ENCODE data around the gene ETV6.
A peak's percentile ranks its signal among the peaks of the same experiment; 100 is the strongest.

ETV6 gene

DNA sequence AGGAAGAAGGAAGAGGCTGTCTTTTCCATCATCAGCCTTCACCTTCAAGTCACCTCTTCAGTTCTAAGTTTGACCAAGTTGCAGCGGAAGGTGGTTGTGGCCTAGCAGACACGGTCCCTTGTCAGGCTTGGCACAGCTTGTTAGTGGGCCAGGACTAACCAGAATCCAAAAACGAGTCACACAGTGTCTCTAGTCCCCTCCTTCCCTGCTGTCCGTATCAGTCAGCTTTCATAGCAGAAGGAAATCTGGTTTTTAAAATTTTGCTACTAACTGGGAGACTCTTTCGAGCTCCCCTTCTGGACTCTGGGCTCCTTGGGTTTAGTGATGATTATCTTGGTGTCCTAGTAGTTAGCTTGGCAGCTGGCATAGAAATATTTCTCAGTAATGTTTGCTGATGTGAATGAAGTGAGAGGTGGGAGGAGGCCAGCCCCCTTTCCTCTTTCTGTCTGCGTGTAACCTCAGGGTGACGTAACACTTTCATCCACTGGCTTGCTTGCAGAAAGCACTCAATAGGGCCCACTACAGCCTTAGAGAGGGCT is 3.8 kb downstream of the ETV6 start:
- DNase-seq: no peak
- in situ Hi-C loops (cut with HindIII; ENCODE audit: low pct_ligation_motif_present, low sequenced_read_pairs): no loop called here
- Histone ChIP-seq H3K27me3 (replicated peaks) (no peaks in the 10 kb centered on the region), H3K4me3 (ENCODE audit: low read depth, low read length) (peak overlapping the region; percentile 93), H3K27ac (peak overlapping the region; percentile 99), H3K36me3 (replicated peaks) (no peaks in the 10 kb centered on the region)
- TF ChIP-seq, protein P1, sequence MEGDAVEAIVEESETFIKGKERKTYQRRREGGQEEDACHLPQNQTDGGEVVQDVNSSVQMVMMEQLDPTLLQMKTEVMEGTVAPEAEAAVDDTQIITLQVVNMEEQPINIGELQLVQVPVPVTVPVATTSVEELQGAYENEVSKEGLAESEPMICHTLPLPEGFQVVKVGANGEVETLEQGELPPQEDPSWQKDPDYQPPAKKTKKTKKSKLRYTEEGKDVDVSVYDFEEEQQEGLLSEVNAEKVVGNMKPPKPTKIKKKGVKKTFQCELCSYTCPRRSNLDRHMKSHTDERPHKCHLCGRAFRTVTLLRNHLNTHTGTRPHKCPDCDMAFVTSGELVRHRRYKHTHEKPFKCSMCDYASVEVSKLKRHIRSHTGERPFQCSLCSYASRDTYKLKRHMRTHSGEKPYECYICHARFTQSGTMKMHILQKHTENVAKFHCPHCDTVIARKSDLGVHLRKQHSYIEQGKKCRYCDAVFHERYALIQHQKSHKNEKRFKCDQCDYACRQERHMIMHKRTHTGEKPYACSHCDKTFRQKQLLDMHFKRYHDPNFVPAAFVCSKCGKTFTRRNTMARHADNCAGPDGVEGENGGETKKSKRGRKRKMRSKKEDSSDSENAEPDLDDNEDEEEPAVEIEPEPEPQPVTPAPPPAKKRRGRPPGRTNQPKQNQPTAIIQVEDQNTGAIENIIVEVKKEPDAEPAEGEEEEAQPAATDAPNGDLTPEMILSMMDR (IDR thresholded peaks at IDR 0.05; ENCODE audit: low read depth, low read length, missing control alignments): no peak

DNA sequence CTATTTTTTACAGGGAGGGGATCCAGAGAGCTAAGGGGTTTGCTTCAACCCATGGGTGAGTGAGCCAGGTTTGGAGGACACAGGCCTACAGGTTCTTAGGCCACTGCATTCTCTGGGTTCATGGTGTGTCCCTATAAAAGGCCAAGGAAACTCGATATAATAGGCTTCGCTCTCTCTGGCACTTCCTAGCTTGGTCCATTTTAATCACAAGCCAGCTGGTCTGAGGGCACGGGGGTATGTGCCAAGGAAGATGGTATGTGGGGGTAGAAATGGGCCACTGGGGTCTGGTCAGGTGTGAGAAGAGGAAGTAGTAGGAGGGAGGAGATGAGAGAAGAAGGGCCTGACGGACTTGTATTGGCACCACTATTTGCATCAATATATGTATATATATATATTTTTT is 4.9 kb downstream of the ETV6 start:
- Histone ChIP-seq H3K27me3 (replicated peaks) (no peaks in the 10 kb centered on the region), H3K27ac (no peak overlapping the region), H3K36me3 (replicated peaks) (no peaks in the 10 kb centered on the region), H3K4me3 (ENCODE audit: low read depth, low read length) (no peak overlapping the region)
- in situ Hi-C loops (cut with HindIII; ENCODE audit: low pct_ligation_motif_present, low sequenced_read_pairs): no loop called here
- DNase-seq: no peak
- TF ChIP-seq, protein P1 (IDR thresholded peaks at IDR 0.05; ENCODE audit: low read depth, low read length, missing control alignments): no peak

DNA sequence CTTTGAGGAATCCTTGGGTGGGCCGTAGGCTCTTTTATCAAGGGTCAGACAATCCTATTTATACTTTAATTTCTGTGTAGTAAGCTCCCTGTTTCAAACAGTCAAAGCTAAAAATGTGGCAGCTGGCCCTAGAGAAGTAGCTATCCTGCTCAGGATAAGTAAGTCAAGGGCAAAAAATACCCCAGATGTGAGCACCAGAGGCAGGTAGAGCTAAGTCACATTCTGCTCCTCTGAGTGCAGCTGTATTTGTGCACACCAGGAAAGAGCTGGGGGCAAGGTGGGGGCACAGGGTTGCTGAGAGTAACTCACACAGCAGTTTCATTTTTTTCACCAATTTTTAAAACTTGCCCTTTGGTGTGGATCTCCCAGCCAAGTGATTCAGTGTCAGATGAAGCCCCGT is 5.3 kb downstream of the ETV6 start:
- Histone ChIP-seq H3K27me3 (replicated peaks) (no peaks in the 10 kb centered on the region), H3K36me3 (replicated peaks) (no peaks in the 10 kb centered on the region), H3K27ac (no peak overlapping the region), H3K4me3 (ENCODE audit: low read depth, low read length) (no peak overlapping the region)
- DNase-seq: no peak
- TF ChIP-seq, protein P1 (IDR thresholded peaks at IDR 0.05; ENCODE audit: low read depth, low read length, missing control alignments): no peak
- in situ Hi-C loops (cut with HindIII; ENCODE audit: low pct_ligation_motif_present, low sequenced_read_pairs): no loop called here

DNA sequence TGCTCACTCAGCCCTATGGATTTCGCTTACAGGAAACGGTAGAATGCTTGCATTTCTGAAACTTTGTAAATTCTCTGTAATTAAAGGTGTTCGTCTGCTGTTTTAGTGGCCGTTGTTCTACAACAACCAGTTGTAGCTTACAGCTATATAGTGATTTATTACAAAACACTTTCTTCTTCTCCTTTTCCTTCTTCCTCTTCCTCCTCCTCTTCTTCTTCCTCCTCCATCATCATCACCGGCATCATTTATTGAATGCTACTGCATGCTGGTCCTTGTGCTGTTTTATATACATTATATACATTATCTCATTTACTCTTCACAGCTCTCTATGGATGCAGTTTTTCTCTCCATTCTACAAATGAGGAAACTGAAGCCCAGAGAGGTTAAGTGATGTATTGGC is 6.4 kb downstream of the ETV6 start:
- Histone ChIP-seq H3K27ac (no peak overlapping the region), H3K36me3 (replicated peaks) (no peaks in the 10 kb centered on the region), H3K4me3 (ENCODE audit: low read depth, low read length) (no peak overlapping the region), H3K27me3 (replicated peaks) (no peaks in the 10 kb centered on the region)
- in situ Hi-C loops (cut with HindIII; ENCODE audit: low pct_ligation_motif_present, low sequenced_read_pairs): no loop called here
- TF ChIP-seq, protein P1 (IDR thresholded peaks at IDR 0.05; ENCODE audit: low read depth, low read length, missing control alignments): no peak
- no peak for DNase-seq

DNA sequence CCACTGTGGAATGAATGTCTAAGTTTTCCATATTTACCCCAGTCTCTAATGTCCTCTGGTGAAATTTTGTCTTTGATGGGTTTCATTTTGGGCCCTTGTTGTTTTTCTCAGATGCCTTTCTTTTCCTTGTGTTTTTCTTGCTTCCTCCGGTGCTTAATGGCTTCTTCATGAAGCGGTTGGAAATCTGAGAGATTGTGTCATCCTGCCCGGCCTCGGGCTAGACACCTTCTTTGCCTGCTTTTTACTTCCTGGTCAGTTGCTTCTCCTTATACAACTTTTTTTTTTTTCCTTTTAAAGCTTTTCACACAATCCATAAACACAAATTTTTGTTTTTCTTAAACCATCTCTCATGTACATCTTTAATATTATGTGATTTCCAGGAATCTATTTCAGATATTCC is 7.1 kb downstream of the ETV6 start:
- TF ChIP-seq, protein P1 (IDR thresholded peaks at IDR 0.05; ENCODE audit: low read depth, low read length, missing control alignments): no peak
- Histone ChIP-seq H3K27me3 (replicated peaks) (no peaks in the 10 kb centered on the region), H3K4me3 (ENCODE audit: low read depth, low read length) (no peak overlapping the region), H3K36me3 (replicated peaks) (peaks cover 6% of the 10 kb centered on the region), H3K27ac (no peak overlapping the region)
- DNase-seq: no peak
- in situ Hi-C loops (cut with HindIII; ENCODE audit: low pct_ligation_motif_present, low sequenced_read_pairs): no loop called here

DNA sequence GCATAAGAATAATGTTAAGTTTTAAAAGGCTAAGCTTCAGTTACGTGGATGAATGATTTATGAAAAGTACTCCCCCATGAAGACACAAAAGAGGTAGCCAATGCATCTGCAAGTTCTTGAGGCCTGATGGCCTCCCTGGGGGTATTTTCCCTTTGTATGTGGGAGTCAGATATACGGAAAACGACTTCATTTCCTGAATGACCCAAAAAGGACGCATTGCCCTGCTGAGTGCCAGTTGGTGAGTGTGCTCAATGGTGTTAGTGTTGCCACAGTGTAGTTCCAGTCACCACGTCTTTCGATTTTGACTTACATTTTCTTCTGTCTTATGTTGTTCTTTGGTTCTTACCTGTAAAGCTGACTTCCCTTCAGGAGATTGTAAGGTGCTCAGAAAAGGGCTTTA is 8.0 kb downstream of the ETV6 start:
- no peaks in the 10 kb centered on the region for H3K27me3 ChIP-seq (replicated peaks)
- H3K36me3 ChIP-seq (replicated peaks): peaks cover 6% of the 10 kb centered on the region
- in situ Hi-C loops (cut with HindIII; ENCODE audit: low pct_ligation_motif_present, low sequenced_read_pairs): no loop called here
- H3K27ac ChIP-seq: no peak overlapping the region
- no peak for DNase-seq
- no peak overlapping the region for H3K4me3 ChIP-seq (ENCODE audit: low read depth, low read length)
- TF ChIP-seq, protein P1 (IDR thresholded peaks at IDR 0.05; ENCODE audit: low read depth, low read length, missing control alignments): no peak

All from brain microvascular endothelial cell (primary cell).